Islet of Langerhans (tissue), 1 donor: Measurements from ENCODE around the gene ZAR1L.

Source experiments
- FAIRE-seq: peaks from one replicate; lab custom pipeline; 2011; peaks lifted over from hg19 to GRCh38; lab: Jason Lieb, UNC

Gene ZAR1L

GRCh38 chr13:32254916-32255723, 60.0 kb downstream of the ZAR1L start:
- FAIRE-seq, result no peak

- no peak for FAIRE-seq
These were observed 60.7 kb downstream of the ZAR1L start for GRCh38 chr13:32254416-32254815.

- FAIRE-seq, result no peak
These were observed 61.2 kb downstream of the ZAR1L start for GRCh38 chr13:32253911-32254399.
